H1 (cell line): Measurements from ENCODE around the gene CHRNA1. TPM values are rescaled to one million over a fixed set of nuclear protein-coding genes. Genes with fewer than 3 reads are reported as not detected.

Experiments used
- CTCF ChIA-PET: fragments of 300-600 bp; sonication (Branson Sonifier 250); formaldehyde crosslinking; loops from one replicate; lab custom pipeline; 2021; ENCODE audit not compliant: partially characterized antibody; lab: Charles Lee
- POLR2A ChIA-PET: fragments of 300-600 bp; sonication (Branson Sonifier 250); formaldehyde crosslinking; loops from one replicate; lab custom pipeline; 2021; ENCODE audit warnings: inconsistent platforms; ENCODE audit not compliant: partially characterized antibody; lab: Charles Lee
- DNase-seq, 2 experiments: peaks; one replicate each; pipeline versions ENCODE4 v3.0.0 to v3.0.0-alpha.2; 2010 to 2022; ENCODE audit warnings: low spot score in 2 of 2, low read depth in 1 of 2, mixed read lengths in 1 of 2
- FAIRE-seq: peaks from 2 replicates; lab custom pipeline; 2011; peaks lifted over from hg19 to GRCh38; lab: Jason Lieb, UNC
- H2AFZ ChIP-seq: 2 replicates; pipeline ENCODE4 v1.8.1; 2012; ENCODE audit warnings: low read length, inconsistent platforms
- H2AK5ac ChIP-seq: 2 replicates; pipeline ENCODE4 v1.6.1; 2013; ENCODE audit warnings: low read depth, low read length
- H2BK120ac ChIP-seq: replicated peaks from 2 replicates; pipeline ENCODE3; 2013; ENCODE audit warnings: low read depth, low read length, inconsistent platforms
- H2BK12ac ChIP-seq: 2 replicates; pipeline ENCODE4 v1.6.1; 2013; ENCODE audit warnings: low read depth, low read length
- H2BK15ac ChIP-seq: 2 replicates; pipeline ENCODE4 v1.6.1; 2013; ENCODE audit warnings: low read length
- H2BK20ac ChIP-seq: 2 replicates; pipeline ENCODE4 v1.6.1; 2013; ENCODE audit warnings: low read length
- H2BK5ac ChIP-seq: 2 replicates; pipeline ENCODE4 v1.6.1; 2013; ENCODE audit warnings: low read depth, low read length
- H3K14ac ChIP-seq: 2 replicates; pipeline ENCODE4 v1.6.1; 2013; ENCODE audit warnings: inconsistent platforms; ENCODE audit not compliant: insufficient read length
- H3K18ac ChIP-seq: 2 replicates; pipeline ENCODE4 v1.6.1; 2013; ENCODE audit warnings: low read length; ENCODE audit errors: extremely low read depth
- H3K23ac ChIP-seq: 2 replicates; pipeline ENCODE4 v1.6.1; 2013; ENCODE audit warnings: inconsistent platforms; ENCODE audit not compliant: insufficient read length
- H3K23me2 ChIP-seq: 2 replicates; pipeline ENCODE4 v1.6.1; 2013; ENCODE audit warnings: low read depth, low read length
- H3K27ac ChIP-seq: 2 replicates; pipeline ENCODE4 v1.6.1; 2011; ENCODE audit warnings: low read depth, low read length, inconsistent platforms
- H3K27me3 ChIP-seq, 4 experiments: replicated peaks in 1 of 4; 1 replicate in 1 of 4; 2 replicates in 3 of 4; pipeline versions ENCODE4 v1.6.1 to v1.8.1; 2011 to 2013; ENCODE audit warnings: low read length in 3 of 4, mild to moderate bottlenecking in 3 of 4, inconsistent platforms in 2 of 4, mixed read lengths in 2 of 4, moderate library complexity in 1 of 4; ENCODE audit not compliant: control insufficient read depth in 3 of 4, insufficient read depth in 3 of 4; ENCODE audit errors: extremely low read depth in 1 of 4
- H3K36me3 ChIP-seq, 4 experiments: 2 replicates each; pipeline versions ENCODE4 v1.6.1 to v1.8.1; 2011 to 2013; ENCODE audit warnings: mild to moderate bottlenecking in 4 of 4, low read length in 3 of 4, moderate library complexity in 2 of 4, control low read depth in 1 of 4, inconsistent platforms in 1 of 4; ENCODE audit not compliant: insufficient read depth in 4 of 4, control insufficient read depth in 2 of 4
- H3K4ac ChIP-seq: replicated peaks from 2 replicates; pipeline ENCODE3; 2013; ENCODE audit warnings: low read length, low read depth, mixed read lengths, inconsistent platforms; ENCODE audit not compliant: insufficient read length
- H3K4me1 ChIP-seq, 4 experiments: replicated peaks in 1 of 4; 1 replicate in 1 of 4; 2 replicates in 3 of 4; pipeline versions ENCODE4 v1.6.1 to v1.8.1; 2011 to 2013; ENCODE audit warnings: low read length in 3 of 4, inconsistent platforms in 2 of 4, mixed read lengths in 1 of 4; ENCODE audit not compliant: insufficient read depth in 4 of 4, control insufficient read depth in 3 of 4
- H3K4me2 ChIP-seq, 2 experiments: 2 replicates each; pipeline versions ENCODE4 v1.6.1 to v1.8.1; 2011 to 2013; ENCODE audit warnings: low read depth in 2 of 2, low read length in 2 of 2, control low read depth in 1 of 2, inconsistent platforms in 1 of 2, mild to moderate bottlenecking in 1 of 2; ENCODE audit not compliant: insufficient read depth in 1 of 2
- H3K4me3 ChIP-seq, 4 experiments: fragments of 200-600, 300-600 bp in 1 of 4; sonication (generic), shearing (Covaris generic), sonication (Bioruptor Twin) in 1 of 4; 2 replicates each; pipeline versions ENCODE4 v1.5.1 to v1.8.1; 2011 to 2016; ENCODE audit warnings: low read length in 4 of 4, low read depth in 3 of 4, control low read depth in 2 of 4, inconsistent platforms in 2 of 4, mild to moderate bottlenecking in 2 of 4, mixed read lengths in 1 of 4, moderate library complexity in 1 of 4; ENCODE audit not compliant: insufficient read depth in 2 of 4; ENCODE audit errors: extremely low read depth in 1 of 4
- H3K56ac ChIP-seq: replicated peaks from 2 replicates; pipeline ENCODE3; 2013; ENCODE audit warnings: low read depth, mild to moderate bottlenecking, mixed read lengths, low read length, inconsistent platforms; ENCODE audit not compliant: insufficient read length
- H3K79me1 ChIP-seq: 2 replicates; pipeline ENCODE4 v1.6.1; 2013; ENCODE audit warnings: low read depth, low read length, control low read depth
- H3K79me2 ChIP-seq, 2 experiments: 2 replicates each; pipeline versions ENCODE4 v1.6.1 to v1.8.1; 2012 to 2013; ENCODE audit warnings: low read length in 2 of 2, mild to moderate bottlenecking in 2 of 2, inconsistent platforms in 1 of 2; ENCODE audit not compliant: insufficient read depth in 2 of 2, control insufficient read depth in 1 of 2
- H3K9ac ChIP-seq, 4 experiments: replicated peaks in 1 of 4; 1 replicate in 1 of 4; 2 replicates in 3 of 4; pipeline versions ENCODE4 v1.6.1 to v1.8.1; 2011 to 2013; ENCODE audit warnings: low read depth in 3 of 4, low read length in 3 of 4, control low read depth in 2 of 4, mild to moderate bottlenecking in 2 of 4, moderate library complexity in 2 of 4, inconsistent platforms in 1 of 4; ENCODE audit errors: extremely low read depth in 1 of 4
- H3K9me3 ChIP-seq, 2 experiments: 2 replicates each; pipeline versions ENCODE4 v1.6.1 to v1.8.1; 2012 to 2013; ENCODE audit warnings: mild to moderate bottlenecking in 2 of 2, moderate library complexity in 2 of 2, control low read depth in 1 of 2, inconsistent platforms in 1 of 2, low read depth in 1 of 2, low read length in 1 of 2, mixed read lengths in 1 of 2; ENCODE audit not compliant: insufficient read depth in 2 of 2
- H4K20me1 ChIP-seq, 2 experiments: replicated peaks in 1 of 2; 2 replicates each; pipeline versions ENCODE3 to v1.8.1; 2011 to 2013; ENCODE audit warnings: inconsistent platforms in 2 of 2, low read length in 2 of 2, mild to moderate bottlenecking in 1 of 2; ENCODE audit not compliant: insufficient read depth in 2 of 2, control insufficient read depth in 1 of 2
- H4K5ac ChIP-seq: 2 replicates; pipeline ENCODE4 v1.6.1; 2013; ENCODE audit warnings: low read length, low read depth, mixed read lengths, inconsistent platforms; ENCODE audit not compliant: insufficient read length
- H4K8ac ChIP-seq: 2 replicates; pipeline ENCODE4 v1.8.0; 2013; ENCODE audit warnings: mild to moderate bottlenecking, moderate library complexity, low read length, inconsistent platforms; ENCODE audit not compliant: insufficient read depth; ENCODE audit errors: extremely low read depth
- H4K91ac ChIP-seq: replicated peaks from 2 replicates; pipeline ENCODE3; 2013; ENCODE audit warnings: low read length, mixed read lengths, inconsistent platforms; ENCODE audit not compliant: insufficient read length
- ASH2L ChIP-seq: fragments of 200-600, 300-600 bp; sonication (generic); IDR thresholded peaks from one replicate; pipeline ENCODE4 v1.7.1; 2017; ENCODE audit warnings: low read length
- ATF2 ChIP-seq: IDR thresholded peaks from 2 replicates; pipeline ENCODE4 v1.6.1; 2012; ENCODE audit warnings: low read length, inconsistent platforms
- BCL11A ChIP-seq, 2 experiments: IDR thresholded peaks; one replicate each; pipeline ENCODE4 v1.6.1; 2011; ENCODE audit warnings: low read depth in 2 of 2, low read length in 2 of 2, mild to moderate bottlenecking in 2 of 2
- JUND ChIP-seq: IDR thresholded peaks from 2 replicates; pipeline ENCODE4 v1.6.1; 2011; ENCODE audit warnings: mild to moderate bottlenecking, improper control_type of control experiment, low read length
- MAX ChIP-seq: IDR thresholded peaks from 2 replicates; pipeline ENCODE4 v1.6.1; 2012; ENCODE audit warnings: inconsistent platforms
- WGBS, 2 experiments: shearing (Covaris generic) in 1 of 2; methylation state at CpG; one replicate each; pipeline versions ENCODE4 v1.1.6 to v1.1.7; 2013 to 2015; ENCODE audit warnings: low lambda C conversion rate in 2 of 2, mixed read lengths in 2 of 2, inconsistent platforms in 1 of 2, low coverage in 1 of 2, missing lambda C conversion rate in 1 of 2; ENCODE audit not compliant: insufficient replicate concordance in 2 of 2, insufficient coverage in 1 of 2, insufficient read length in 1 of 2; ENCODE audit errors: extremely low coverage in 1 of 2, missing lambda C conversion rate in 1 of 2; 5-methylcytosine and 5-hydroxymethylcytosine counted together
- polyA plus RNA-seq, 7 experiments: library from polyadenylated mRNA; depleted of rRNA in 3 of 7; stranded (reverse) in 5 of 7; unstranded in 2 of 7; fragments of >200 nt in 5 of 7; fragments of 200-250 nt in 2 of 7; gene quantifications; 1 replicate in 5 of 7; 2 replicates in 1 of 7; 4 replicates in 1 of 7; pipeline versions ENCODE4 v1.2.1 to v1.2.3, GENCODE V29; 2011 to 2013; ENCODE audit warnings: missing spikeins in 2 of 7, mixed read lengths in 2 of 7
- total RNA-seq: library from RNA; stranded (reverse); fragmentation: NEBNext Ultra II Directional; extraction: Animal tissue kit (Norgen Biotek cat#: 25700); gene quantifications from 2 replicates; pipeline ENCODE4 v1.2.1, GENCODE V29; 2021

CHRNA1 gene
- total and polyA plus RNA-seq, 2 of the 8 experiments (the other 6 are each of a cell fraction or from before 2014, with no cell fraction given), result 0.11 to 0.15 TPM

GRCh38 chr2:174781298-174781697, 17.0 kb upstream of the CHRNA1 start:
- no peak overlapping the region for H3K18ac ChIP-seq
- H3K79me1 ChIP-seq, result no peaks in the 10 kb centered on the region
- no peak overlapping the region for H2BK120ac ChIP-seq
- peak overlapping the region; percentile 38 for H2BK15ac ChIP-seq
- H3K14ac ChIP-seq, result no peak overlapping the region
- peak overlapping the region; percentile 5 for H4K91ac ChIP-seq
- peak overlapping the region; percentile 66; the same call in 1 of the 2 replicates for H2BK20ac ChIP-seq
- H3K23ac ChIP-seq, result no peak overlapping the region
- peak; percentile 42; the same call in 1 of the 2 replicates for TF ChIP-seq MAX
- TF ChIP-seq JUND, result no peak
- no peak for TF ChIP-seq ASH2L
- no peak for TF ChIP-seq ATF2
- no peak for TF ChIP-seq BCL11A (IDR thresholded peaks at IDR 0.05; ENCODE audit: low read depth in 2 of 2, low read length in 2 of 2)
- TF ChIP-seq, all 59 proteins: peak for 1
- peak overlapping the region; percentile 35; the same call in 1 of the 2 replicates for H2BK5ac ChIP-seq
- no peak overlapping the region for H4K5ac ChIP-seq
- H3K9me3 ChIP-seq, result no peaks in the 10 kb centered on the region
- no peak for DNase-seq
- no peaks in the 10 kb centered on the region for H4K20me1 ChIP-seq
- H3K56ac ChIP-seq, result no peak overlapping the region
- H4K8ac ChIP-seq, result no peak overlapping the region
- H3K79me2 ChIP-seq, result no peaks in the 10 kb centered on the region
- no peak overlapping the region for H3K27ac ChIP-seq
- H3K23me2 ChIP-seq, result no peaks in the 10 kb centered on the region
- no peak overlapping the region for H3K4me2 ChIP-seq
- ChIA-PET CTCF (interaction anchor here (0.7 to 4.9 kb wide), 13 partner anchors 7 to 208 kb away, joined by 3 to 37 read pairs (median 3); no protein-coding TSS in a partner anchor), POLR2A (interaction anchor here (0.5 to 1.6 kb wide), 5 partner anchors 9 to 890 kb away, joined by 3 to 5 read pairs (median 3); no protein-coding TSS in a partner anchor)
- H2AFZ ChIP-seq, result no peak overlapping the region
- 94% methylated on average over 9 of the region's 9 CpGs; no CpG with 5 or more reads in 1 of the 2 experiments for WGBS, 2 experiments
- H3K4me3 ChIP-seq, result no peak overlapping the region
- no peaks in the 10 kb centered on the region for H3K36me3 ChIP-seq
- H2BK12ac ChIP-seq, result peak overlapping the region; percentile 3; the same call in 1 of the 2 replicates
- no peak overlapping the region for H3K9ac ChIP-seq
- H3K4me1 ChIP-seq, result peaks cover 0 to 10% (median 3%) of the 10 kb centered on the region in 4 experiments
- no peak overlapping the region for H2AK5ac ChIP-seq
- no peak for FAIRE-seq
- H3K4ac ChIP-seq, result no peak overlapping the region
- no peaks in the 10 kb centered on the region for H3K27me3 ChIP-seq
